Measurements from ENCODE around the gene TP73.

Gene TP73

GRCh38 chr1:3651930-3652547 is at the start of gene TP73:
Gene TP73 (plus strand): TSS chr1:3652516. CDS start chr1:3682366, 29,850 bp downstream.
- DNase-seq: peak in 1 of 2 experiments; percentile 18

GRCh38 chr1:3603156-3603555 is 49.2 kb upstream of the TP73 start:
- DNase-seq: no peak

GRCh38 chr1:3603571-3604467 is 48.5 kb upstream of the TP73 start:
- no peak for DNase-seq

- DNase-seq: no peak
These were observed 47.8 kb upstream of the TP73 start for GRCh38 chr1:3604468-3604974.

- DNase-seq: no peak
These were observed 47.1 kb upstream of the TP73 start for GRCh38 chr1:3604997-3605823.

GRCh38 chr1:3606779-3607702 is 45.3 kb upstream of the TP73 start:
- DNase-seq: no peak

- no peak for DNase-seq
These were observed 44.6 kb upstream of the TP73 start for GRCh38 chr1:3607703-3608065.

GRCh38 chr1:3608154-3608553 is 44.2 kb upstream of the TP73 start:
- no peak for DNase-seq

GRCh38 chr1:3609016-3609768 is 43.1 kb upstream of the TP73 start:
- DNase-seq: no peak

- no peak for DNase-seq
These were observed 42.4 kb upstream of the TP73 start for GRCh38 chr1:3609769-3610526.

- DNase-seq: no peak
These were observed 41.7 kb upstream of the TP73 start for GRCh38 chr1:3610527-3611169.

GRCh38 chr1:3611170-3612019 is 40.9 kb upstream of the TP73 start, which contains the start of gene MEGF6:
Gene MEGF6 (minus strand): TSS chr1:3611508. CDS start chr1:3611268, 240 bp downstream.
- DNase-seq: peak in 1 of 2 experiments; percentile 24

GRCh38 chr1:3612123-3612522 is 40.2 kb upstream of the TP73 start:
- no peak for DNase-seq

- DNase-seq: no peak
These were observed 37.3 kb upstream of the TP73 start for GRCh38 chr1:3614755-3615742.

- no peak for DNase-seq
These were observed 35.5 kb upstream of the TP73 start for GRCh38 chr1:3616861-3617260.

- no peak for DNase-seq
These were observed 34.4 kb upstream of the TP73 start for GRCh38 chr1:3617806-3618345.

- no peak for DNase-seq
These were observed 33.8 kb upstream of the TP73 start for GRCh38 chr1:3618531-3618880.

All from NCI-H187 (cell line).